Measurements from ENCODE around the gene SYT11. TPM values are rescaled to one million over a fixed set of nuclear protein-coding genes. Genes with fewer than 3 reads are reported as not detected.

Gene SYT11
- polyA plus RNA-seq, 3 donors, result 5.1 to 11.0 (median 9.6) TPM

GRCh38 chr1:155813672-155814071 lies 45.7 kb upstream of the SYT11 start:
- Mint-ChIP-seq H3K27me3 (ENCODE audit: low read depth in 3 of 3) (no peaks in the 10 kb centered on the region), H3K9me3 (no peaks in the 10 kb centered on the region), H3K4me1 (peaks cover 6% of the 10 kb centered on the region), H3K4me3 (no peak overlapping the region), H3K36me3 (peaks cover 55 to 73% of the 10 kb centered on the region in 2 donors), H3K27ac (no peak overlapping the region)
- Histone ChIP-seq H3K4me3 (replicated peaks in 1 of 3; ENCODE audit: low read depth in 2 of 3, low read length in 3 of 3) (no peak overlapping the region), H3K27ac (ENCODE audit: low read depth in 1 of 2, low read length in 2 of 2) (no peak overlapping the region), H2AFZ (ENCODE audit: insufficient read depth, low read depth, low read length, poor library complexity, severe bottlenecking) (no peak overlapping the region), H3K4me1 (ENCODE audit: control insufficient read depth in 1 of 2, insufficient read depth in 2 of 2, low read length in 2 of 2) (peaks cover 5% of the 10 kb centered on the region in 2 donors), H3K4me2 (replicated peaks; ENCODE audit: extremely low read depth, low read length, poor library complexity, severe bottlenecking) (no peak overlapping the region), H3K9me3 (replicated peaks in 1 of 2; ENCODE audit: control insufficient read depth in 1 of 2, insufficient read depth in 1 of 2, low read length in 2 of 2) (no peaks in the 10 kb centered on the region), H3K79me2 (ENCODE audit: insufficient read depth, low read length) (no peaks in the 10 kb centered on the region), H3K36me3 (replicated peaks in 1 of 2; ENCODE audit: control insufficient read depth in 1 of 2, insufficient read depth in 2 of 2, low read length in 2 of 2) (peaks cover 57 to 84% of the 10 kb centered on the region in 2 donors), H3K9ac (ENCODE audit: insufficient read depth, low read length, poor library complexity, severe bottlenecking) (no peak overlapping the region), H3K27me3 (ENCODE audit: control insufficient read depth in 2 of 2, insufficient read depth in 2 of 2, low read length in 2 of 2) (no peaks in the 10 kb centered on the region), H4K20me1 (ENCODE audit: insufficient read depth, low read length) (no peaks in the 10 kb centered on the region)
- no peak for TF ChIP-seq CTCF (IDR thresholded peaks at IDR 0.05)
- DNase-seq, result no peak
- 90% methylated on average over 2 of the region's 3 CpGs for WGBS (ENCODE audit: insufficient coverage)
- intact Hi-C loops (cut with micrococcal nuclease), result no loop called here

GRCh38 chr1:155816351-155816750 lies 43.0 kb upstream of the SYT11 start:
- Histone ChIP-seq H3K36me3 (replicated peaks in 1 of 2; ENCODE audit: control insufficient read depth in 1 of 2, insufficient read depth in 2 of 2, low read length in 2 of 2) (peaks cover 81 to 93% of the 10 kb centered on the region in 2 donors), H3K27me3 (ENCODE audit: control insufficient read depth in 2 of 2, insufficient read depth in 2 of 2, low read length in 2 of 2) (no peaks in the 10 kb centered on the region), H3K4me3 (replicated peaks in 1 of 3; ENCODE audit: low read depth in 2 of 3, low read length in 3 of 3) (no peak overlapping the region), H2AFZ (ENCODE audit: insufficient read depth, low read depth, low read length, poor library complexity, severe bottlenecking) (no peak overlapping the region), H3K79me2 (ENCODE audit: insufficient read depth, low read length) (no peaks in the 10 kb centered on the region), H3K9me3 (replicated peaks in 1 of 2; ENCODE audit: control insufficient read depth in 1 of 2, insufficient read depth in 1 of 2, low read length in 2 of 2) (no peaks in the 10 kb centered on the region), H3K9ac (ENCODE audit: insufficient read depth, low read length, poor library complexity, severe bottlenecking) (no peak overlapping the region), H3K4me1 (ENCODE audit: control insufficient read depth in 1 of 2, insufficient read depth in 2 of 2, low read length in 2 of 2) (no peaks in the 10 kb centered on the region), H3K4me2 (replicated peaks; ENCODE audit: extremely low read depth, low read length, poor library complexity, severe bottlenecking) (no peak overlapping the region), H3K27ac (ENCODE audit: low read depth in 1 of 2, low read length in 2 of 2) (no peak overlapping the region), H4K20me1 (ENCODE audit: insufficient read depth, low read length) (no peaks in the 10 kb centered on the region)
- WGBS (ENCODE audit: insufficient coverage), result no CpG with 5 or more reads among the region's 1 CpG
- intact Hi-C loops (cut with micrococcal nuclease), result no loop called here
- DNase-seq, result no peak
- peaks cover 70 to 86% of the 10 kb centered on the region in 2 donors for H3K36me3 Mint-ChIP-seq
- no peaks in the 10 kb centered on the region for H3K4me1 Mint-ChIP-seq
- H3K27me3 Mint-ChIP-seq (ENCODE audit: low read depth in 3 of 3), result no peaks in the 10 kb centered on the region
- H3K9me3 Mint-ChIP-seq, result no peaks in the 10 kb centered on the region
- H3K4me3 Mint-ChIP-seq, result no peak overlapping the region
- H3K27ac Mint-ChIP-seq, result no peak overlapping the region
- TF ChIP-seq CTCF (IDR thresholded peaks at IDR 0.05), result no peak
